GM12878 (cell line): ENCODE results near the gene CAMKK1. TPM values are rescaled to one million over a fixed set of nuclear protein-coding genes. Genes with fewer than 3 reads are reported as not detected.

ENCODE experiments used
- HCFC1 ChIP-seq: fragments of 150-350 bp; IDR thresholded peaks from 2 replicates; pipeline ENCODE4 v1.6.1; 2014; ENCODE audit warnings: low read length
- JUND ChIP-seq: IDR thresholded peaks from 2 replicates; pipeline ENCODE4 v1.6.1; 2012; ENCODE audit warnings: low read depth, mild to moderate bottlenecking, low read length, improper control_type of control experiment, moderate library complexity
- SIN3A ChIP-seq: IDR thresholded peaks from 2 replicates; pipeline ENCODE4 v1.6.1; 2012; ENCODE audit warnings: low read depth, low read length, improper control_type of control experiment
- polyA plus RNA-seq, 11 experiments: library from polyadenylated mRNA; depleted of rRNA in 4 of 11; unstranded in 6 of 11; stranded (reverse) in 5 of 11; fragments of >200 nt; fragmentation: Nextera tagmentation in 4 of 11; fragmentation: Illumina TruSeq in 1 of 11; extraction: Ambion mirVana in 4 of 11; extraction: Trizol in 1 of 11; gene quantifications; 1 replicate in 1 of 11; 2 replicates in 10 of 11; pipeline versions ENCODE4 v1.2.1 to v1.2.3, GENCODE V29; 2011 to 2016; ENCODE audit warnings: inconsistent platforms in 2 of 11, missing spikeins in 2 of 11, low read depth in 1 of 11
- total RNA-seq, 4 experiments: library from RNA; depleted of rRNA in 3 of 4; stranded (reverse); fragments of >200 nt in 3 of 4; fragmentation: Illumina TruSeq in 1 of 4; extraction: Trizol in 1 of 4; gene quantifications; 2 replicates each; pipeline versions ENCODE4 v1.2.1 to v1.2.3, GENCODE V29; 2013 to 2021
- TF ChIP-seq, protein P1 (sequence below): fragments of 450-650 bp; IDR thresholded peaks from 2 replicates; pipeline ENCODE4 v1.6.1; 2017; ENCODE audit warnings: mild to moderate bottlenecking, low read depth, inconsistent platforms; ENCODE audit not compliant: poor library complexity, severe bottlenecking
- TF ChIP-seq, protein P2 (sequence below): fragments of 450-650 bp; IDR thresholded peaks from 2 replicates; pipeline ENCODE4 v1.6.1; 2014; ENCODE audit warnings: mild to moderate bottlenecking
- TF ChIP-seq, protein P3 (sequence below): IDR thresholded peaks from 2 replicates; pipeline ENCODE4 v1.6.1; 2012; ENCODE audit warnings: low read depth, low read length, improper control_type of control experiment
- TF ChIP-seq, protein P4 (sequence below): fragments of 450-650 bp; formaldehyde crosslinking; IDR thresholded peaks from 2 replicates; pipeline ENCODE4 v1.4.0; 2022; ENCODE audit warnings: mild to moderate bottlenecking, moderate library complexity

The CAMKK1 gene
- total and polyA plus RNA-seq, 10 of the 15 experiments (the other 5 are each of a cell fraction or from before 2014, with no cell fraction given) = 0.06 to 0.84 (median 0.37) TPM

DNA sequence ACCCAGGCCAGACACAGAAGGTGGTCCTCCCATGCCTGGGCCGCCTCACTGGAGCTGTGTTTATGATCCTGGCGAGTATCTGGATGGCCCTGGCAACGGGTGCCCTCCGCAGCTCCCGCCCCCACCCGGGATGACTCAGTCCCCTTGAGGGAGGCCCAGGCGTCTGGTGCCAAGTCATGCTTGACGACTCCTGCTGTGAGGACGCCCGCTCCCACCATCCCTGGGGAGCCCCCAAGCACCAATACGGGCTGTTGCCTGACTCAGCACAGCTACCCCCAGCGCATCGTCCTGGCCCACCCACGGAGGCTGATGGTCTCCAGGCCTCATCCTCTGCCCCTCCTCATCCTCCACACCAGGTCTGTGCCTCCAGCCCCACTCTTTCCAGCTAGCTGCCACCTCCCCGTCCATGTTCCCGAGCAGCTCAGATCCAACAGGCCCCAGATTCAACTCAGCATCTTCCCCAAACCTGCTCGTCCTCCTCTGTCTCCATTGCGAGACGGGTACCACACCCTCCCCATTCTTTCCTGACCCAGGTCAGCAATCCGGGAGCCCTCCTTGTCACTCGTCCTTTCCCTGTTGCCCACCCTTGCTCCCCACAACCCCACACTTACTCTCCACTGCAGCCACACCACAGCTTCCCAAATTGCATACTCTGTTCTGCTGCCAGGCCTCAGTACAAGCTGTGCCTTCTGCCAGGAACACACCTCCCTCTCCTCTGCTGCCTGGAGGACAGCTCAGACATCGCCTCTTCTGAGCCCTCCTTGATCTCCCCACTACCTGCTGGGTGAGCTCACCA is 2.6 kb downstream of the CAMKK1 start (continued):
- TF ChIP-seq, protein P1, sequence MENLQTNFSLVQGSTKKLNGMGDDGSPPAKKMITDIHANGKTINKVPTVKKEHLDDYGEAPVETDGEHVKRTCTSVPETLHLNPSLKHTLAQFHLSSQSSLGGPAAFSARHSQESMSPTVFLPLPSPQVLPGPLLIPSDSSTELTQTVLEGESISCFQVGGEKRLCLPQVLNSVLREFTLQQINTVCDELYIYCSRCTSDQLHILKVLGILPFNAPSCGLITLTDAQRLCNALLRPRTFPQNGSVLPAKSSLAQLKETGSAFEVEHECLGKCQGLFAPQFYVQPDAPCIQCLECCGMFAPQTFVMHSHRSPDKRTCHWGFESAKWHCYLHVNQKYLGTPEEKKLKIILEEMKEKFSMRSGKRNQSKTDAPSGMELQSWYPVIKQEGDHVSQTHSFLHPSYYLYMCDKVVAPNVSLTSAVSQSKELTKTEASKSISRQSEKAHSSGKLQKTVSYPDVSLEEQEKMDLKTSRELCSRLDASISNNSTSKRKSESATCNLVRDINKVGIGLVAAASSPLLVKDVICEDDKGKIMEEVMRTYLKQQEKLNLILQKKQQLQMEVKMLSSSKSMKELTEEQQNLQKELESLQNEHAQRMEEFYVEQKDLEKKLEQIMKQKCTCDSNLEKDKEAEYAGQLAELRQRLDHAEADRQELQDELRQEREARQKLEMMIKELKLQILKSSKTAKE = no peak
- TF ChIP-seq JUND (no peak), HCFC1 (no peak), SIN3A (no peak)
- TF ChIP-seq, protein P2, sequence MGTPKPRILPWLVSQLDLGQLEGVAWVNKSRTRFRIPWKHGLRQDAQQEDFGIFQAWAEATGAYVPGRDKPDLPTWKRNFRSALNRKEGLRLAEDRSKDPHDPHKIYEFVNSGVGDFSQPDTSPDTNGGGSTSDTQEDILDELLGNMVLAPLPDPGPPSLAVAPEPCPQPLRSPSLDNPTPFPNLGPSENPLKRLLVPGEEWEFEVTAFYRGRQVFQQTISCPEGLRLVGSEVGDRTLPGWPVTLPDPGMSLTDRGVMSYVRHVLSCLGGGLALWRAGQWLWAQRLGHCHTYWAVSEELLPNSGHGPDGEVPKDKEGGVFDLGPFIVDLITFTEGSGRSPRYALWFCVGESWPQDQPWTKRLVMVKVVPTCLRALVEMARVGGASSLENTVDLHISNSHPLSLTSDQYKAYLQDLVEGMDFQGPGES = no peak
- TF ChIP-seq, protein P3, sequence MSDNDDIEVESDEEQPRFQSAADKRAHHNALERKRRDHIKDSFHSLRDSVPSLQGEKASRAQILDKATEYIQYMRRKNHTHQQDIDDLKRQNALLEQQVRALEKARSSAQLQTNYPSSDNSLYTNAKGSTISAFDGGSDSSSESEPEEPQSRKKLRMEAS = no peak
- TF ChIP-seq, protein P4, sequence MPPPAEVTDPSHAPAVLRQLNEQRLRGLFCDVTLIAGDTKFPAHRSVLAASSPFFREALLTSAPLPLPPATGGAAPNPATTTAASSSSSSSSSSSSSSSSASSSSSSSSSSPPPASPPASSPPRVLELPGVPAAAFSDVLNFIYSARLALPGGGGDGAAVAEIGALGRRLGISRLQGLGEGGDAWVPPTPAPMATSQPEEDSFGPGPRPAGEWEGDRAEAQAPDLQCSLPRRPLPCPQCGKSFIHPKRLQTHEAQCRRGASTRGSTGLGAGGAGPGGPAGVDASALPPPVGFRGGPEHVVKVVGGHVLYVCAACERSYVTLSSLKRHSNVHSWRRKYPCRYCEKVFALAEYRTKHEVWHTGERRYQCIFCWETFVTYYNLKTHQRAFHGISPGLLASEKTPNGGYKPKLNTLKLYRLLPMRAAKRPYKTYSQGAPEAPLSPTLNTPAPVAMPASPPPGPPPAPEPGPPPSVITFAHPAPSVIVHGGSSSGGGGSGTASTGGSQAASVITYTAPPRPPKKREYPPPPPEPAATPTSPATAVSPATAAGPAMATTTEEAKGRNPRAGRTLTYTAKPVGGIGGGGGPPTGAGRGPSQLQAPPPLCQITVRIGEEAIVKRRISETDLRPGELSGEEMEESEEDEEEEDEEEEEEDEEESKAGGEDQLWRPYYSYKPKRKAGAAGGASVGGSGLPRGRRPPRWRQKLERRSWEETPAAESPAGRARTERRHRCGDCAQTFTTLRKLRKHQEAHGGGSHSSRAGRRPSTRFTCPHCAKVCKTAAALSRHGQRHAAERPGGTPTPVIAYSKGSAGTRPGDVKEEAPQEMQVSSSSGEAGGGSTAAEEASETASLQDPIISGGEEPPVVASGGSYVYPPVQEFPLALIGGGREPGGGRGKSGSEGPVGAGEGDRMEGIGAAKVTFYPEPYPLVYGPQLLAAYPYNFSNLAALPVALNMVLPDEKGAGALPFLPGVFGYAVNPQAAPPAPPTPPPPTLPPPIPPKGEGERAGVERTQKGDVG (CRISPR knock-in tag) = no peak
